Activated effector memory CD4-positive, alpha-beta T cell treated with Interleukin-2 at 50 U/mL for 16 hours (primary cell): ENCODE data around the gene SLC2A9.

ENCODE experiments used
- DNase-seq: peaks from one replicate; pipeline ENCODE4 v3.0.0-alpha.2; 2020

SLC2A9 gene

DNA sequence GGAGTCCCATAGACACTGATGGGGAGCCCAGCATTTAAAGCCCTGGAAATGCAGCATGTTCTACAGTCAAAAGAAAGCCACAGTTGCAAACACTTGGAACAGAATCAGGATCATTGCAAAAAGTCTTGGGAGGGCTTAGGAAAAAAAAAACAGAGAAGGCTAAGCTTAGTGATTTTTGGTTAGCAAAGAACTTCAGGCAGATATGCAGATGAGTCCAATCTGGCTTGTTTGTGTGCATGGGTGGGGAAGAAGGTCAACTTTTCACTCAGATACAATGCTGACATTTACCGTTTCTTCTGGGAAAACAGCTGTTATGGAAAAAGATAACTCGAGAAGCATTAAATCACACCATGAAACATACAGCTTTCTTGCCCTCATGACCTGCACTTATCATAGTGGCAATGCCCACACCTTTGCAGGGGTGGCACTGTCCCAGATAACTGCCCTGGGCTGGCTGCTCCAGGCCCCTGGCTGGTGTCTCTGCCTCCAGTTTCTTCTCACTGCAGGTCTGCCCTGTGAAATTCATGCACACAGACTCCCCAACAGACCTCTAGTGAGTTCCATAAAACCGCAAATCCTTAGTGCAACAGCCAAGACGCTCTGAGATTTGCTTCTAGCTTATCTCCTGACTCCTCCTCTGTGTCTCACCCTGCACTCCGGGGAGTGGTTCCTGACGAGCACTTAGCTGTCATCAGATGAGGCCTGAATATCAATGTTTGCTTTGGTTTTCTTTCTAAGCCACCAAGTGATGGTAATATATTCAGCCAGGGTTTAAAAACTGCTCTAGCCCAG lies 140.7 kb downstream of the SLC2A9 start:
- no peak for DNase-seq

DNA sequence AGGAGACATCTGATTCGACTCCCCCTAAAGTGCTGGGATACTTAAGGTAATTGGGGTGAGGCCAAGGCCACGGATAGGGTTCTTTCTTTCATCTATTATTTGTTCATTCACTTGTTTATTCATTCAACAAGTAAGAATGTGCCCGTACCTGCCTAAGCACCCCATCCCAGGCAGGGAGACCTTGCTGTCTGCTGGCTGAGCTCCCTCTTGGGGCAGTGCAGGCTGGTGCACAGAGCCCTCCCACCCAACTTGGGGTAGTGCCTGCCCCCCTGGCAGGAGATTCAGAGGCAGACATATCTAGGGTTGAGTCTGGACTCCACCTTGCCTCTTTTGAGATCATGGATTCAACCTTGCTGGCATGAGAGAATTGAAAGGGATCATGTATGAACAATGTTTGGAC lies 144.2 kb downstream of the SLC2A9 start:
- no peak for DNase-seq

DNA sequence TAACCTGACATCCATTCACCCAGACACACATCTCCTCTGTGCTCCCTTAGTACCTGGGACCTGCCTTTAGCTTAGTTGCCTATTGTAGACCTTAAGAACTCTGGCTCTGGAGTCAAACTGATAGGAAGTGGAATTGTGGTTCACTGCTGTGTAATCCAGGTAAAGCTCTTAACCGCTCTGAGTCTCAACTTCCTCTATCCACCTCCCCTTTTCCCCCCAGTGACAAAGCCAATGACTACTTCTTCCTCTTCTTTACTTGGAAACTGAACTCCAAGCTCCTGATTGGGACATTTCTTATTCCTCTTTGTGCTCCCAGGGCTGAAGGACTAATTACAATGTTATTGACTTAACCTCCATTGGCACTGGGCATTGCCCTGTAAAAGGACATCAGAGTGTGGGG lies 145.8 kb downstream of the SLC2A9 start:
- no peak for DNase-seq

DNA sequence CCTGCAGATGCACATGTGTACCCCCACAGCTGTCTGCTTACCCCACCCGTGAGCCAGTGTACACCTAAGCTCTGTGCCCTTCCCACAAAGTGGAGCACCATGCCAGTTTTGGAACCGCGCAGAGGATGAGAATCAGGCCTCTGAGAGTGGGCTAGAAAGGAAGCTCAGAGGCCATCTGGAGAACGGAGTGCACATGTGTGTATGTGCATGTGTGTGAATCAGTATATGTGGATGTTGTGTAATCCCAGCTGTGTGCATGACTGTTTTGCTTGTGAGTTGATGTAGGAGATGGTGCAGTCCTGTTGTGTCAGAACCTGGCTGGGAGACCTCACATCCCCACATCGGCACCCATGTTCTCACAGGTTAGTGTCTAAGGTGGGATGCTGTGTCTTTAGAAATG lies 146.9 kb downstream of the SLC2A9 start:
- DNase-seq = no peak

DNA sequence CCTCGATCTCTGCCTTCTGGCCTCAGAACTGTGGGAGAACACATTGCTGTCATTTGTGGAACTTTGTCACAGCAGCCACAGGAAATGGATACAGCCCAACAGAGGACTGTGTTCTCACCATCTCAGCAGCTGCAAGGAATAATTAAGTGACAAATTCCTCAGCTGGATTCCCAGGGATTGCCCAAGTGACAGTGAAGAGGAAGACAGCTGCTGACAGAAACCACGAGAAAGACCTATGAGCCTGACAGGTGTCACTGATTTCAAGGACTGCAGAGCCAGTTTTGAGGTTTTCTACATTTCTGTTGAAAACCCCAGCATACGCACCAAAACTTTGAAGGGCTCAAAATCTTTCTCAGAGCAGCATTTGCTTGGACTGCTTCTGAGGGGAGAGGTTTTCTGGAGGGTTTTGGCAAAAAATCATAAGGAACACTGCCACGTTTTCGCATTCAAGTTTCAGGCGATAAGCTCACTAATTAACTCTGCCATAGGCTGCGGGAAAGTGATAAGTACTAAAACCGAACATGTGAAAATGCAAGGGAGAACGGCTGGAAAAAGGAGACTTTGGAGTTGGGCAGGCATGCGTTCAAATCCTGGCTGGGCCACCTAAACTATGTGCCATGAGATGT lies 151.0 kb downstream of the SLC2A9 start:
- DNase-seq = no peak

DNA sequence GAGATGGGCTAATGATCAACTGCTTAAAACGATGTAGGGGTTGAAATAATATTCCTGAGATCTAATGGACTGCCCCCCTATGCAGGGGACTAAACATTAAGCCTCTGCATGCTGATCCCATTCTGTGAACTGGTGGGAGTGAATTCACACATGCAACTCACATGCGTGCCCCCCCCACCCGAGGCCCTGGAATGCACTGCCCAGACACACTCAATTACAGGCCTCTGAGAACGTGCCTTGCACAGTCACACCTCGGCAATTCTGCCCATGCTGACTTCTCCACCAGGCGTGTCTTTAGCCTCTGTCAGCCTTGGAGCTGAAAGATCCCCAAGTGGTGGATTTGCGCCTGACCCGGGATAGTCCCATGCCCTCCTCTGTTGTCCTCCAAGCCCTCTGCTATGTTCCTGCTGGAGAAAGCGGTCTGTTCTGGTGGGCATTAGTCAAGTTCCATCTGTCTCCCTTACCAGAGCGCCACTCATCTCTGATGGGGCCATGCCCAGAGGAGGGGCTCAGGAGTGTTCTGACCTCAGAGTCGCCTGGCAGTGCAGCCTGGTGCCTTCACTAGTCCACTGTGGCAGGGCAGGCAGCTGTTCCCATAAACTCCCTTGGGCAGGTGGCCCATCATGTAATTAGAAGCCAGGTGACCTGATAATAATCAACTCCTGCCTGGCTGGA lies 153.4 kb downstream of the SLC2A9 start:
- DNase-seq = no peak

DNA sequence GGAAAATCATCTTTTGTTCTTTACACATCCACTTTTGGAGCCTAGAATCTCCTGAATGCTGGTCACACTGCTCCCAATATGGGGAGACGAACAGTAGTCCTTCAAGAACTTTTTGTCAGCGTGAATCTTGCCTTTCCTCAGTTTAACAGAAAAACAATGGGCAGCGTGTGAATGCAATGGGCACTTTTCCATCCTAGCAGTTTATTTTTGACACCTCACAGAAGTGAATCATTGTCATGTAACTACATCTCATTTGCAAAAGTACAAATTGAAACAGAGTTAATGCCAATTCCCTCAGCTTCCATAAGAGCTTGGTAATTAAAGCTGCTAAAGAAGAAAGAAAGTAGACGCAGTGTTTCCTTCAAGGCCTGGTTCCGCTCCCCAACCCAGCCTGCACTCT lies 154.4 kb downstream of the SLC2A9 start:
- DNase-seq = no peak

DNA sequence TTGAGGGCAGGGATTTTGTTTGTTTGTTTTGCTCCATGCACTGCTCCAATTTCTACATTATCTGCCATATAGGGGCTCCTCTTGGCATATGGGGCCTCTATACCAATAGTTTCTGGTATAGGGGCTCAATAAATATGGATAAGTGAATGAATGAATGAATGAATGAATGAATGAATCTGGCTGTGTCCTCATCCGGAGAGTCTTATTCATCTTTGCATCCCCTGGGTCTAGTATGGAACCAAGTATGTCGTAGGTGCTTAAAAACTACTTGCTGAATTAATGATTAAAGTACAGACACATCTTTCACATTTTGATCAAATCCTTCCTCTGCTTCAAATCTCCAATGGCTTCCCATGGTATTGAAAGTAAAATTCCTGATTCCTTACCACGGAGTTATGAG lies 159.7 kb downstream of the SLC2A9 start:
- DNase-seq = no peak

DNA sequence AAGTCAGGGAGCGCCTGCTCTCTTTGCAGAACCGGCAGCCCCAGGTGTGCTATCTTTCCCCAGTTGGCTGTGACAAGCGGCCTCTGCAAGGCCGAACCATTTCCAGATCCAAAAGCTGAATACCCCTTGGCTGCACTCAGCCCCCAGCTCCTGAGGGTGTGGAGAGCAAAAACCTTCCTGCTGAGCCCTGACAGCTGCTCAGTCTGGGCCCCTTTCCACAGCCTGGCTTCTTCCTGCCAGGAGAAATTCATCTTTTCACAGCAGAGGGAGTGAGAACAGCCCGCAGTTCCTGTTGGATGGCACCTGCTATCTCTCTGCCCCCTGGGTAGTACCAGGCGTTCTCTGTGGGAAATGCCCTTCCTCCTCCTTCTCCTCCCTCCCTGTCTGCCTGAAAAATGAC lies 161.5 kb downstream of the SLC2A9 start:
- DNase-seq = no peak

DNA sequence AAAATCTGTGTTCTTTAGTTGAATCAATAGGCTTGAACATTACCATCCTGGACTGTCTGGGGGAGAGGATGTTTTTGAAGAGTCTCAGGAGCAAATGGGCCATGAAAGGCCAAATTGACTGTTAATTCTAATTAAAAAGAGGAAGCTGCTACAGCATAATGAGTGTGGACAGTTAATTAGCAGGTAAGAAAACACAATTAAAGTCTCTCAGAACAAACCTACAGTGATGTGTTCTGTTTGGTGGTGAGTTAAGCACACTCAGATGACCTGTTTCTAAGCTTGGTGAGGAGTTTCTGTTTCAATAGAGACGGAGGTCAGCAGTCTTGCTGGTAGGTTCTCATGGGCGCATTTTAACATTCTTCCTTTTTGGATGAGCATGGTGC lies 171.8 kb downstream of the SLC2A9 start:
- DNase-seq = no peak

DNA sequence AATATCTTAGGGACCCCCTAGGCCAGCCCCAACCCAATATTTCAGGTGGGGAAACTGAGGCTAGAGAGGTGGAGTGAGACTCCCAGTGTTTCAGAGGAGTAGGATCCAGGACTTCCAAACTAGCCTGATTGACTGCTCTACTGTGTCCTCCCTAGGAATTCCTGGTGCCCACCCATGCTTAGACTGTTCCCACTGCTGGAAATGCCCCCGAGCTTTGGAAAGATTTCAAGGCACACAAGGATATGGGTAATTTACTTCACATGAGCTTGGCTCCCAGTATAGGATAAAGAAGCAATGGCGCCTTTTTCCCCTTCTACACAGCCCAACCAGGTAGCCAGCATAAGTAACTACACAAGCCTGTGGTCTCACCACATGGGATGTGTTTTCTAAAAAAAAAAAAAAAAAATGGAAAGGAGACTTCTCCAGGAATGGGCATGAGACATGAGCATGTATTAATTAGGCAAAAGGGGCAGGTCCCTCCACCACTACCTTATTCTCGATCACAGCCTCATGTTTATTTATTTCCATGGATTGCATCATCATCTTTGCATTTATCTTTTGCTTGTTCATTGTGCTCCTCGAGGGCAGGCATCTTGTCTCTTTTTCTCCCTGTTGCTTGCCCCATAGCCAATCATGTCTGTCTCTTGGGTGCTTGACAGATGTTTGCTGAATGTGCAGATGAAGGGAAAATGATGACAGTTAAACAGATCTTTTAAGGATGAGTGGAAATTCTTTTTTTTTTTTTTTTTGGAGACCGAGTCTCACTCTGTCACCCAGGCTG lies 173.1 kb downstream of the SLC2A9 start:
- no peak for DNase-seq

DNA sequence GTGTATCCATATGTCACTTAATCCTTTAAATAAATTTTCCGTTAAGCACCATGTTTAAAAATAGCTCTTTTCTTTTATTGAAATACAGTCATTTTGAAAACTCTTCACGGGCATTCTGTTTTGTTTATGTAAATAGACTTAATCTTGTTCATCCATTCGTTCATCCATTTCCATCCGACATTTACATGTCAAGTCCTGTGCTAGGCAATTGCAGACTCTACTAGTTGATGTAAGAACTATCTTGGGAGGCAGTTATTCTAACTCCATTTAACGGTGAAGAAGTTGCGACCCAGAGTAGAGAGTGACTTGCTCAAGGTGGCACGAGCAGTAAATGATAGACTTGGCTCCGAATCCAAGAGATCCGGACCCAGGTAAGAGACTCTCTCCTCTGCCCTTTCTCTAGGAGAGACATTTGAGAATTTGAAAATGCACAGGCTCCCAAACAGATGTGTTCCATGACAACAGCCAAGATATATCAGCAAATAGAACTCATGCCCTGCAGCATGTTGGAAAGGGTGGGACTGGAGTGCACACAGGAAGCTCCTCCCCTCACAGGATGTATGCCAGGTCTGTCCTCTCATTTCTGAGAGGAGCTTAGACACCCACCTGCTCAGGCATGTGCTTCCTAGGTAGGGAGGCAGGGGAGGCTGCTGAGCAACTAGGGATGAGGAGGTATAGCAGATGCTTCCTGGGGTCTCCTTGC lies 175.4 kb downstream of the SLC2A9 start:
- DNase-seq = no peak

DNA sequence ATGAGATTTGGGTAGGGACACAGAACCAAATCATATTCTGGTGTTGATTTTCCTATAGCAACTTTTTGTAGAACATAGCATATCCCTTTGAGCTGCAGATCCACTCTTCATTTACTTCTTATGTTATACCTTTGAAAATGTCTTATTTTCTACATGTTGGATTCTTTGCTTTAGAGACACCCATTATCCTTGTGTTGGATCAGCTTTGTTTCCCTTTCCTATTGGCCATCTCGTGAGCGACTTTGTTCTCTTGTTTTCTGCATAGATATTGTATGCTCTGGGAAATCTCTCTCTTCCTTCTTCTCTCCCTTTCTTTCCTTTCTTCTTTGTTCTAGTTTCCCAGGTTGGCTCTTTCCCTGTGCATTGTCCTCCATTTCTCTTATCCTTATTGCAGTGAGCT lies 180.2 kb downstream of the SLC2A9 start:
- no peak for DNase-seq

DNA sequence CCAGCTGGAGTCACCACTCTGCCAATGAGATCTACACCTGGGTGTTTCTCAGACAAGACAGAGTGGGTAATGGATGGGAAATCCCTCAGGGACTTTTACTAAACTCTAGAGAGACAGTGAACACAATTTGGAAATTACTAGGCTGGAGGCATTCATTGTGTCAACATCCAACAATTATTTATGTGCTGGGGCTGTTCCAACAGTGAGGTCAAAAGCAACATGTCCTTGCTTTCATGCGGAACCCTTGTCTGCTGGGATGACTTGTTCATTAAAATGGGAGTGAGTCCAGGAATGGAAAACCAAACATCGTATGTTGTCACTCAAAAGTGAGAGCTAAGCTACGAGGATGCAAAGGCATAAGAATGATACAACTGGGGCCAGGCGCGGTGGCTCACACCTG lies 185.9 kb downstream of the SLC2A9 start:
- no peak for DNase-seq

DNA sequence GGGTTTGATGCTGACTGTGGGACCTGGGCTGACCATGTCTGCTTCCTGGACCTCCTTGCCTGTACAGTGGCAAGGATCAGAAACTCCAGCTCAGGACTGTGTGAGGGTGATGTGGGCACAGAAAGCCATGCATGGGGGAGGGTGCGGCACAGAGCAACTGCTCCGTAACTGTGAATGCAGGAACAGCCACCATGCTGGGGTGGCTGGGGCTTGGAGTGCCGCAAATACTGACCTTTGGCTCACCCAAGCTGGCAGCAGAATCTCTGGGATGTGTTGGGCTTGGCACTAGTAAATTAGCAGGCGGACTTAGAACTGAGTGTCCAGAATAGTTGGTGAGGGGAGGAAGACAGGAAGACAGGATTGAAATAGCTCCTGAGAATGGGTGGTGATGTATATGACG lies 187.9 kb downstream of the SLC2A9 start:
- DNase-seq = no peak

DNA sequence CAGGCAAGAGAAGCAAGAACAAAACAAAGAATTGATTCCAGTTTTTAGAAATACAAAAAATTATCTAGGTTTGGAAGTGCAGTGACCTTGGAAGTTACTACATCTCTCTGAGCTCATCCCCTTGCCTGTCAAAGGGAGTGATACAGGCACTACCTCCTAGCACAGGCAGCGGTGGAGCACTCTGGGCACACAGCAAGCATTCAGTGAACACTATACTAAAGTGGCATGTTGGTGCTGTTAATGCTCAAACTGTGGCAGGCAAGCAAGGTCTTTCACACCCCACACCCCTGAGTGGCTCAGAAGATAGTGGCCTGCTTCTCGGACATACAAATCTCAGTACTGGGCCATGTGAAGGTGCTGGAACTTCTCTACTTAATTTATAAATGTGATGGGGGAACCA lies 188.7 kb downstream of the SLC2A9 start:
- no peak for DNase-seq

DNA sequence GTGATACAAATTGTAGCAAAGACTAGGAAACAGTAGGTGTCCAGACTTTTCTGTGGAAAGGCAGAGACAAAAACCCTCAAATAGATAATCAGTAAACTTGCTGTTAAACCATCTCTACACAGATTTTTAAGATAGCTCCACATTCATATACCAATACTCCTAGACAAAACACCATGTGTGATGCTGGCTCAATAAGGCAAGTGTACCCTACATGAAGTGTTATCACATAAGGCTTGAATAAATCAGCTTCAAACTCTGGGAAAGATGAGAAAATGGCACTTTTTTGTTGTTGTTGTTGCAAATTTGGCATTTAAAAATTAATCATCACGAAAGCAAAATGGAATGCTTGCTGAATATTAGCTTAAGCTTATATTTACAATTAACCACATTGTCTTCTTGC lies 194.7 kb downstream of the SLC2A9 start:
- no peak for DNase-seq

DNA sequence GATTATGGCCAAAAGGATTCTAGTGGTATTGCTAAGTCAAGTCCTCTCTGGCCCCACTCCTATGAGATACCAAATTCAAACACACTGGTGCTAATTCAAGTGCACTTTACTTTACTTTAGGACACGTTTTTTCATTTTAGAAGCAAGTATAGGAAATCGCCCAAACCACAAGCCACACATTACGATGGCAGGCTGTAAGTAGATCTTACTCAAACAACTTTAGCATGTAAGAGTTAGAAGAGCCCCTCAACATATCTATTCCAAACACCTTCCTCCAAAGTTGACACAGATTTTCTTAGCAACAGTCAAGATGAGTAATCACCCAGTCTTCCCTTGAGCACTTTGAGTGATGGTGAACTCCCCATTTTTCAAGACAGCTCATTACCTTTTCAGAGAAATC lies 196.2 kb downstream of the SLC2A9 start:
- no peak for DNase-seq

DNA sequence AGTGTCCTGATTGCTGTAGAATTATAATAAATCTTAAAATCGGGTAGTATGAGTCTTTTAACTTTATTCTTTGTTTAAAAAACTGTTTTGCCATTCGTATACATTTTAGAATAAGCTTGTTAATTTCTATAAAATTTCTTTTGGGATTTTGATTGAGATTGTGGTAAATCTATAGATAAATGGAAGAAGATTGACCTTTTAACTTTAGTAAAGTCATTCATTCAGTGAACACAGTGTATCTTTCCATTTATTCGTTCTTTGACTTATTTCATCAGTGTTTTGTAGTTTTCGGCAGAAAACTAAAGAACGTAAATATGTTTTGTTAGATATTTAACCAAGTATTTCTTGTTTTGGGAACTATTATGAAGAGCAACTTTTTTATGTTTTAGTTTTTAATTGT lies 201.0 kb downstream of the SLC2A9 start:
- no peak for DNase-seq

DNA sequence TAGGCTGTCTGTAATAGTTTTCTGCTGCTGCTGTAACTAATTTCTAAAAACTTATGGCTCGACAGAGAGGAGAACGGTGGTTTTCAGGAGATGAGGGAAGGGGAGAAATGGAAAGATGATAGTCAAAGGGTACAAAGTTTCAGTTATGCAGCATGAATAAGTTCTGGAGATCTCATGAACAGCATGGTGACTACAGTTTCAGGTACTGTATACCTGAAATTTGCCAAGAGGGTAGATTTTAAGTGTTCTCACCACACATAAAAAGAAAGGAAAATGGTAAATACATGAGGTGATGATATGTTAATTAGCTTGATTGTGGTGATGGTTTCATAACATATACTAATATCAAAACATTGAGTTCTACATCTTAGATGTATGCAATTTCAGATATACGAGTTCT lies 205.0 kb downstream of the SLC2A9 start:
- DNase-seq = no peak

DNA sequence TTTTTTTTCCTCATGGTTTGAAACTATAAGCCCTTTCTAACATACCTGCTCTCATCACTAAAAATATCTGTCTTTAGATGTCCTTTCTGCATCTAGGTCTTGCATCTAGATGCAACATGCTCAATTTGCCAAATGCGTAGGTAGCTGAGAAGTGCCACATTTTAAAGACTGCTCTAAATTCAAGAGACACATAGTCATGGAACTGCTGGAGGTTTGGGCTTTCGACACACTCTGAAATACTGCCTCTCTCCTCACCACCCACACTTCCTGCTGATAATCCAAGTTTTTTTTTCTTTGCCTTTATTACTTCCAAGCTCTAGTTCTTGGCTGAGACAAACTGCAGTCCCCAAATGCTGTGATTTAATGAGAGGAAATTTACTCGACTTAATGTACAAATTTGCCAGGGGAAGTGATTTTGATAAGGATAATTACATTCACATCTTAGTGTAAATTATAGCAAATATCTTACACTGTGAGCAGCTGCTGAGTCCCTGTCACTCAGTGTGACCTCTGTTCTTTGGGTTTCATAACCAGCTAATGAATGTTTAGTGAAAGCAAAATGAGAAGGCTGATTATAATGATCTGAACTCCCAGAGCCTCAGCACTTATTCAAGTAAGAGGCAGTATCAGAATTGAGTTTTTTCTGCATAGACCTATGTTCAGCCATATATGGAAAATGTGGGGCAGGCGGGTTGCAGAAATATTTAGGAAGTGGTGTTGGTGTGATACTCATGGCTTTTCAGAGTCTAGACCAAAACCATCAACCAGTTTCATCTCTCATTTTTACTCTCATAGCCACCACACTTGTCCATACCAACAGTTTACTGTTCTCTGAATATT lies 208.6 kb downstream of the SLC2A9 start:
- DNase-seq = no peak

DNA sequence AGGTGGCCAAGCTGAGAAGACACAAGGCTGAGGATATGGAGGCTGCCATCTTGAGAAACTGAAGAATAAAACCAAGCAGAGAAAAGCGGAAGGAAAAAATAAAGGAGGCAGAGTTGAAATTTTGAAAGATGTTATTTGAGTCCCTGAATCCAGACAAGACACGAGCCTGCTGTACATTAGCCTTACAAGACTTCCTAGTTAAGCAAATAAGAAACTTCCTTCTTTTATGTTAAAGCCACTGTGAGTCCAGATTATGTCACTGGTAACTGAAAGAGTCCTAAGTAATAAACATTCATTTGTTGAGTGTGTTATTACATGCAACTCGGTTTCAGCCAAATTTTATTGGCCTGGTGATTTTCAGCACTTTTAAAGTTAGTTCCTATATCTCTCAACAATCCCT lies 209.5 kb downstream of the SLC2A9 start:
- DNase-seq = no peak
